HepG2 (cell line): ENCODE results near the gene BSX. TPM values are rescaled to one million over a fixed set of nuclear protein-coding genes. Genes with fewer than 3 reads are reported as not detected.

Experiments used
- ATAC-seq: fragments of 200-7000 bp; cut with Tn5 transposase; 3 replicates; pipeline ENCODE4 v1.9.1; 2020; ENCODE audit warnings: mild to moderate bottlenecking, moderate library complexity
- BruUV-seq: library from RNA; stranded (reverse); fragments of 400-500 nt; replicated peaks from 2 replicates; lab custom pipeline; 2021; lab: Mats Ljungman, UMichigan
- CTCF ChIA-PET: fragments of 300-600 bp; formaldehyde crosslinking; extraction: SDS; loops from one replicate; lab custom pipeline; 2021; ENCODE audit warnings: low total read pairs, inconsistent platforms, low intra/inter-chr PET ratio; lab: Yijun Ruan, JAX
- POLR2A ChIA-PET: fragments of 350-600 bp; sonication (Branson Sonifier 250); formaldehyde crosslinking; loops from one replicate; lab custom pipeline; 2020; ENCODE audit warnings: antibody characterized with exemption, inconsistent platforms; lab: Yijun Ruan, JAX
- DNase-seq: peaks from one replicate; pipeline ENCODE4 v3.0.0-alpha.2; 2015; ENCODE audit warnings: low spot score
- FAIRE-seq: peaks from 3 replicates; lab custom pipeline; 2011; peaks lifted over from hg19 to GRCh38; lab: Jason Lieb, UNC
- H2AFZ ChIP-seq: one replicate; pipeline ENCODE4 v1.6.1; 2011; ENCODE audit warnings: low read length, inconsistent platforms
- H3K27ac ChIP-seq: fragments of 300-600 bp; 3 replicates; pipeline ENCODE4 v1.8.0; 2011; ENCODE audit warnings: mixed run types, mild to moderate bottlenecking, mixed read lengths, low read length, inconsistent platforms; ENCODE audit not compliant: insufficient read depth; ENCODE audit errors: extremely low read length
- H3K27me3 ChIP-seq, 2 experiments: fragments of 200-600 bp in 1 of 2; 2 replicates in 1 of 2; 3 replicates in 1 of 2; pipeline versions ENCODE4 v1.6.0 to v1.8.0; 2011; ENCODE audit warnings: low read length in 2 of 2, mild to moderate bottlenecking in 2 of 2, moderate library complexity in 2 of 2, inconsistent platforms in 1 of 2; ENCODE audit not compliant: insufficient read depth in 2 of 2, control insufficient read depth in 1 of 2
- H3K36me3 ChIP-seq, 2 experiments: fragments of 200-600 bp in 1 of 2; replicated peaks in 1 of 2; 2 replicates in 1 of 2; 3 replicates in 1 of 2; pipeline versions ENCODE4 v1.5.1 to v1.8.0; 2011; ENCODE audit warnings: low read length in 2 of 2, inconsistent platforms in 1 of 2; ENCODE audit not compliant: insufficient read depth in 2 of 2, control insufficient read depth in 1 of 2
- H3K4me1 ChIP-seq: 2 replicates; pipeline ENCODE4 v1.5.1; 2012; ENCODE audit warnings: low read length, inconsistent platforms; ENCODE audit not compliant: insufficient read depth
- H3K4me2 ChIP-seq: 2 replicates; pipeline ENCODE4 v1.6.0; 2011; ENCODE audit warnings: low read depth, low read length, inconsistent platforms
- H3K4me3 ChIP-seq, 3 experiments: fragments of 200-600 bp in 1 of 3; sonication (generic), shearing (Covaris generic) in 1 of 3; replicated peaks in 1 of 3; 2 replicates each; pipeline ENCODE4 v1.5.1; 2011 to 2016; ENCODE audit warnings: low read length in 3 of 3, inconsistent platforms in 2 of 3, low read depth in 2 of 3, mild to moderate bottlenecking in 2 of 3, control low read depth in 1 of 3, mixed read lengths in 1 of 3; ENCODE audit not compliant: insufficient read depth in 1 of 3
- H3K79me2 ChIP-seq: one replicate; pipeline ENCODE4 v1.6.1; 2011; ENCODE audit warnings: low read length, inconsistent platforms; ENCODE audit not compliant: insufficient read depth
- H3K9ac ChIP-seq: 2 replicates; pipeline ENCODE4 v1.6.0; 2011; ENCODE audit warnings: mild to moderate bottlenecking, low read depth, low read length, inconsistent platforms; ENCODE audit not compliant: insufficient read depth
- H3K9me3 ChIP-seq: 2 replicates; pipeline ENCODE4 v1.5.1; 2012; ENCODE audit warnings: mild to moderate bottlenecking, low read length
- H4K20me1 ChIP-seq: 2 replicates; pipeline ENCODE4 v1.6.0; 2011; ENCODE audit warnings: inconsistent platforms, mild to moderate bottlenecking, low read length, moderate library complexity; ENCODE audit not compliant: insufficient read depth
- CAMTA2 ChIP-seq: sonication (generic); formaldehyde crosslinking; IDR thresholded peaks from 2 replicates; pipeline ENCODE4 v1.4.0; 2020; ENCODE audit warnings: mild to moderate bottlenecking, missing genetic modification reagents, borderline replicate concordance
- EZH2 ChIP-seq: conservative IDR thresholded peaks from 2 replicates; pipeline ENCODE4 v1.6.1; 2012; ENCODE audit warnings: mild to moderate bottlenecking, low read depth, low read length, moderate library complexity
- GFI1 ChIP-seq: sonication (generic); formaldehyde crosslinking; IDR thresholded peaks from 2 replicates; pipeline ENCODE4 v1.5.0; 2020; ENCODE audit warnings: missing genetic modification reagents, mild to moderate bottlenecking, borderline replicate concordance
- GPN1 ChIP-seq: sonication (generic); formaldehyde crosslinking; IDR thresholded peaks from 2 replicates; pipeline ENCODE4 v1.5.1; 2020; ENCODE audit warnings: missing genetic modification reagents, borderline replicate concordance
- HOXA5 ChIP-seq: sonication (generic); formaldehyde crosslinking; IDR thresholded peaks from 2 replicates; pipeline ENCODE4 v1.4.0; 2020; ENCODE audit warnings: missing genetic modification reagents
- ISX ChIP-seq: sonication (generic); formaldehyde crosslinking; conservative IDR thresholded peaks from 2 replicates; pipeline ENCODE4 v1.5.0; 2020; ENCODE audit warnings: missing genetic modification reagents
- PLRG1 ChIP-seq: fragments of 450-650 bp; conservative IDR thresholded peaks from 2 replicates; pipeline ENCODE4 v1.6.1; 2016
- ZFY ChIP-seq: sonication (generic); formaldehyde crosslinking; IDR thresholded peaks from 2 replicates; pipeline ENCODE4 v1.4.0; 2020; ENCODE audit warnings: missing genetic modification reagents
- ZKSCAN8 ChIP-seq: IDR thresholded peaks from 2 replicates; pipeline ENCODE4 v1.6.1; 2016; ENCODE audit warnings: borderline replicate concordance, missing genetic modification reagents, missing compliant biosample characterization
- ZNF329 ChIP-seq: sonication (generic); formaldehyde crosslinking; IDR thresholded peaks from 2 replicates; pipeline ENCODE4 v1.9.0; 2021; ENCODE audit warnings: low read depth, mild to moderate bottlenecking, missing genetic modification reagents
- WGBS: methylation state at CpG from one replicate; pipeline ENCODE4 v1.1.6; 2017; ENCODE audit warnings: low lambda C conversion rate; 5-methylcytosine and 5-hydroxymethylcytosine counted together
- in situ Hi-C: cut with HindIII; loops from 2 replicates; pipeline ENCODE4 v1.10.0; 2017; ENCODE audit warnings: low pct_unique_long_range_greater_than_20kb; ENCODE audit not compliant: extremely low pct_ligation_motif_present
- intact Hi-C: fragments of 100-400 bp; cut with micrococcal nuclease; formaldehyde crosslinking; loops from one replicate; pipeline ENCODE4 v1.10.0; 2022; ENCODE audit not compliant: unreplicated experiment
- polyA plus RNA-seq, 8 experiments: library from polyadenylated mRNA; depleted of rRNA in 3 of 8; stranded (reverse) in 7 of 8; unstranded in 1 of 8; fragments of >200 nt; fragmentation: Illumina TruSeq in 4 of 8; extraction: Trizol in 4 of 8; gene quantifications; 2 replicates each; pipeline versions ENCODE4 v1.2.1 to v1.2.3, GENCODE V29; 2011 to 2016; ENCODE audit warnings: low read depth in 4 of 8, missing spikeins in 1 of 8, mixed read lengths in 1 of 8; ENCODE audit not compliant: insufficient read depth in 1 of 8
- total RNA-seq, 5 experiments: library from RNA; depleted of rRNA; stranded (reverse); fragments of >200 nt; fragmentation: Illumina TruSeq; extraction: Trizol; gene quantifications; 2 replicates each; pipeline ENCODE4 v1.2.3, GENCODE V29; 2016; ENCODE audit warnings: low read depth in 1 of 5
- TF ChIP-seq, protein P1 (sequence below): sonication (generic); formaldehyde crosslinking; IDR thresholded peaks from 2 replicates; pipeline ENCODE4 v1.9.0; 2021; ENCODE audit warnings: missing genetic modification reagents, mild to moderate bottlenecking, borderline replicate concordance

BSX gene
- total and polyA plus RNA-seq, 2 of the 13 experiments (the other 11 are each of a cell fraction or from before 2014, with no cell fraction given), result not detected

DNA sequence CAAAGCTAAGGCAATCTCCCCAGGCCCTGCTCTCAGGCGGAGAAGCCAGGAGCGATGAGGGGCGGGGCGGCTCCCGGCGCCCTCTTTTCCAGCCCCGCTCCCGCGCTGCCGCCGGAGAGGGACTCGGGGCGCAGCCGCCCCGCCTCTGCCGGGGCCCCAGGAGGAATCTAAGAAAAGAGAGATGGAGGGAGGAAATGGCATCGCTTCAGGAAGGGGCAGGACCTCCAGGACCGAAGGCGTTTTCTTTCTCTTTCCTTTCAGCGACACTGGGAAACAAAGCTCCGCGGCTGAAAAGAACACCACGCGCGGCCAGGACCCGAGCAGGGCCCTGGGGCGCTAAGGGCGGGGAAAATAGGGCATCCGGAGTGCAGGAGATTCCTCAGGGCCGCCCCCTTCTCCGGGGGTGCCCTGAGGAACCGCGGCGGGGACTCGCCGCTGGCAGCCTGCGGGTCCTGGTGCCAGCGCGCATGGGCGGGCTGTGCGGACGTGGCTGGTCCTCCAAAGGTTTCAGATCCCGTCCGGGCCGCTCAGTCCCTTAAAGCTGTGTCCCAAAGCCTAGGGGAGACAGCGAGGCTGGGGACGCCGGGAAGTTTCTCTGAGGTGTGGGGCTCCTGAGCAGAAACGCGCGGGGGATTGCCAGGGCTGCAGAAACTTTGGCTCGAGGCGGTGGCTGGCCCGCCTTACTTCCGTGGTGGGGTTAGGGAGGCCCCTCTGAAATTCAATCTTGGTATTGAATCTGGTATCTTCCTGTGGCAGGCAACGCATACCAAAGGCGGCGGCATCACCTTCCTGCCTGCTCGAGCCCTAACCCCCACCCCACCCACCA is 2.8 kb upstream of the BSX start:
- CTCF ChIA-PET, result no interaction called here
- ATAC-seq (no peak), DNase-seq (no peak), FAIRE-seq (no peak)
- H3K4me3 ChIP-seq, result no peak overlapping the region; a peak in 1 of 6 replicates
- H4K20me1 ChIP-seq, result 0 out of 2 replicates have a peak, but pooled peaks cover 4% of the 10 kb centered on the region
- no peak for TF ChIP-seq GPN1
- peak; percentile 43; the same call in 1 of the 2 replicates for TF ChIP-seq EZH2
- TF ChIP-seq ZFY (CRISPR knock-in tag), result no peak
- no peaks in the 10 kb centered on the region for H3K79me2 ChIP-seq
- no peak overlapping the region for H2AFZ ChIP-seq
- no peak overlapping the region for H3K27ac ChIP-seq
- in situ Hi-C loops, result no loop called here
- intact Hi-C loops, result no loop called here
- H3K9me3 ChIP-seq, result no peaks in the 10 kb centered on the region
- WGBS, result 10% methylated on average over 36 of the region's 59 CpGs
- H3K9ac ChIP-seq, result no peak overlapping the region
- H3K36me3 ChIP-seq, result no peaks in the 10 kb centered on the region
- POLR2A ChIA-PET, result no interaction called here
- BruUV-seq, result no TSS peak
- H3K4me1 ChIP-seq, result no peaks in the 10 kb centered on the region
- H3K27me3 ChIP-seq, result peaks cover 5 to 49% of the 10 kb centered on the region in 2 experiments; a peak in 4 of 5 replicates
- H3K4me2 ChIP-seq, result no peak overlapping the region

- H3K36me3 ChIP-seq, result no peaks in the 10 kb centered on the region
- no peaks in the 10 kb centered on the region for H3K79me2 ChIP-seq
- intact Hi-C loops (no loop called here), in situ Hi-C loops (no loop called here)
- FAIRE-seq, result no peak
- no peak for ATAC-seq
- 0 out of 2 replicates have a peak, but pooled peaks cover 4% of the 10 kb centered on the region for H4K20me1 ChIP-seq
- DNase-seq, result no peak
- no peak overlapping the region for H2AFZ ChIP-seq
- WGBS, result 16% methylated on average over 15 of the region's 26 CpGs
- no TSS peak for BruUV-seq
- H3K4me3 ChIP-seq, result no peak overlapping the region
- no peaks in the 10 kb centered on the region for H3K9me3 ChIP-seq
- H3K27ac ChIP-seq, result no peak overlapping the region
- TF ChIP-seq PLRG1, result no peak
- TF ChIP-seq CAMTA2 (CRISPR knock-in tag), result no peak
- no peak for TF ChIP-seq ZNF329 (CRISPR knock-in tag)
- TF ChIP-seq, protein P1, sequence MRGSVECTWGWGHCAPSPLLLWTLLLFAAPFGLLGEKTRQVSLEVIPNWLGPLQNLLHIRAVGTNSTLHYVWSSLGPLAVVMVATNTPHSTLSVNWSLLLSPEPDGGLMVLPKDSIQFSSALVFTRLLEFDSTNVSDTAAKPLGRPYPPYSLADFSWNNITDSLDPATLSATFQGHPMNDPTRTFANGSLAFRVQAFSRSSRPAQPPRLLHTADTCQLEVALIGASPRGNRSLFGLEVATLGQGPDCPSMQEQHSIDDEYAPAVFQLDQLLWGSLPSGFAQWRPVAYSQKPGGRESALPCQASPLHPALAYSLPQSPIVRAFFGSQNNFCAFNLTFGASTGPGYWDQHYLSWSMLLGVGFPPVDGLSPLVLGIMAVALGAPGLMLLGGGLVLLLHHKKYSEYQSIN (CRISPR knock-in tag), result no peak
- no peak for TF ChIP-seq HOXA5 (CRISPR knock-in tag)
- no peak for TF ChIP-seq ZKSCAN8 (CRISPR knock-in tag)
- no peak for TF ChIP-seq ISX (CRISPR knock-in tag)
- no peak for TF ChIP-seq GFI1 (CRISPR knock-in tag)
- no peak overlapping the region for H3K9ac ChIP-seq
- H3K4me1 ChIP-seq, result no peaks in the 10 kb centered on the region
- peaks cover 5 to 55% of the 10 kb centered on the region in 2 experiments; a peak in 4 of 5 replicates for H3K27me3 ChIP-seq
- no peak overlapping the region for H3K4me2 ChIP-seq
- ChIA-PET POLR2A (no interaction called here), CTCF (no interaction called here)
Observed at GRCh38 chr11:122983438-122984185, 2.0 kb upstream of the BSX start.
